T-cell (primary cell): Measurements from ENCODE around the gene AGO3. TPM values are rescaled to one million over a fixed set of nuclear protein-coding genes. Genes with fewer than 3 reads are reported as not detected.
"Not testable (repeated sequence)": the region's sequence is repeated elsewhere in the genome, so short reads cannot be mapped to it uniquely, and the experiment has no call there.

ENCODE experiments used
- ATAC-seq, 4 experiments: fragments of 200-7000 bp in 3 of 4; fragments of 150-1000 bp in 1 of 4; cut with Tn5 transposase; replicated peaks in 1 of 4; 1 replicate in 3 of 4; 2 replicates in 1 of 4; pipeline ENCODE4 v1.10.0; 2021; ENCODE audit warnings: moderate library complexity in 3 of 4, mild to moderate bottlenecking in 2 of 4, moderate number of reproducible peaks in 1 of 4
- CTCF ChIA-PET, 2 donors: fragments of 300-600 bp; sonication (Branson Sonifier 250); formaldehyde crosslinking; loops; one replicate each; lab custom pipeline; 2022; ENCODE audit warnings: antibody characterized with exemption in 2 of 2; lab: Charles Lee
- POLR2A ChIA-PET, 2 donors: fragments of 300-600 bp; sonication (Branson Sonifier 250); formaldehyde crosslinking; loops; one replicate each; lab custom pipeline; 2022; ENCODE audit warnings: antibody characterized with exemption in 2 of 2; lab: Charles Lee
- DNase-seq, 35 experiments: peaks; one replicate each; pipeline versions ENCODE4 v3.0.0 to v3.0.0-alpha.2; 2013 to 2023
- H3K27ac ChIP-seq: one replicate; pipeline ENCODE4 v1.5.1; 2013; ENCODE audit warnings: low read length
- H3K27me3 ChIP-seq, 2 experiments: replicated peaks in 1 of 2; 1 replicate in 1 of 2; 2 replicates in 1 of 2; pipeline versions ENCODE4 v1.6.1 to v1.7.0; 2013; ENCODE audit warnings: low read length in 1 of 2, mixed read lengths in 1 of 2; ENCODE audit not compliant: control insufficient read depth in 2 of 2, insufficient read depth in 2 of 2; ENCODE audit errors: extremely low read depth in 1 of 2
- H3K36me3 ChIP-seq, 2 donors: 1 replicate in 1 of 2; 2 replicates in 1 of 2; pipeline versions ENCODE4 v1.6.1 to v1.7.0; 2013; ENCODE audit warnings: low read length in 1 of 2; ENCODE audit not compliant: control insufficient read depth in 2 of 2, insufficient read depth in 1 of 2; ENCODE audit errors: extremely low read depth in 1 of 2
- H3K4me1 ChIP-seq, 2 experiments: 1 replicate in 1 of 2; 2 replicates in 1 of 2; pipeline versions ENCODE4 v1.6.1 to v1.7.0; 2013; ENCODE audit warnings: low read length in 2 of 2, mixed read lengths in 1 of 2; ENCODE audit not compliant: insufficient read depth in 2 of 2, control insufficient read depth in 1 of 2; ENCODE audit errors: extremely low read depth in 1 of 2
- H3K4me3 ChIP-seq, 2 donors: 1 replicate in 1 of 2; 2 replicates in 1 of 2; pipeline versions ENCODE4 v1.5.1 to v1.7.0; 2013; ENCODE audit warnings: mild to moderate bottlenecking in 2 of 2, low read length in 1 of 2, moderate library complexity in 1 of 2; ENCODE audit not compliant: control insufficient read depth in 1 of 2; ENCODE audit errors: extremely low read depth in 1 of 2
- H3K9me3 ChIP-seq: 2 replicates; pipeline ENCODE4 v1.7.0; 2013
- H3K27ac Mint-ChIP-seq, 2 donors: one replicate each; pipeline ENCODE4 v1.8.0; 2020 to 2021; ENCODE audit warnings: mild to moderate bottlenecking in 2 of 2, mixed read lengths in 2 of 2
- H3K27me3 Mint-ChIP-seq, 2 donors: one replicate each; pipeline ENCODE4 v1.8.0; 2021 to 2022; ENCODE audit warnings: mixed read lengths in 2 of 2
- H3K36me3 Mint-ChIP-seq: one replicate; pipeline ENCODE4 v1.8.0; 2021; ENCODE audit warnings: mixed read lengths
- H3K4me1 Mint-ChIP-seq, 3 donors: one replicate each; pipeline ENCODE4 v1.8.0; 2020 to 2022; ENCODE audit warnings: mixed read lengths in 3 of 3, mild to moderate bottlenecking in 1 of 3
- H3K4me3 Mint-ChIP-seq, 3 donors: one replicate each; pipeline ENCODE4 v1.8.0; 2020 to 2022; ENCODE audit warnings: mild to moderate bottlenecking in 3 of 3, mixed read lengths in 3 of 3, moderate library complexity in 3 of 3
- H3K9me3 Mint-ChIP-seq, 3 donors: one replicate each; pipeline ENCODE4 v1.8.0; 2020 to 2022; ENCODE audit warnings: mixed read lengths in 3 of 3
- WGBS: methylation state at CpG from one replicate; pipeline ENCODE4 v1.1.5; 2013; ENCODE audit warnings: missing lambda C conversion rate; ENCODE audit not compliant: insufficient coverage; 5-methylcytosine and 5-hydroxymethylcytosine counted together
- total RNA-seq, 35 experiments: library from RNA in 6 of 35; stranded (reverse) in 6 of 35; fragments of 120-200 nt in 1 of 35; gene quantifications; one replicate each; pipeline versions ENCODE4 v1.2.1 to v1.2.4 and lab custom pipeline; 2013 to 2026

Gene AGO3
- total RNA-seq, 5 donors from 2014 or later (not counting 1 experiment from before 2014, with no cell fraction given), result 33.4 to 44.0 (median 37.5) TPM

GRCh38 chr1:36023098-36023769 lies 92.3 kb downstream of the AGO3 start:
- Histone ChIP-seq H3K27ac (peak overlapping the region; percentile 31), H3K9me3 (no peaks in the 10 kb centered on the region), H3K27me3 (no peaks in the 10 kb centered on the region), H3K4me3 (no peak overlapping the region), H3K36me3 (peaks cover 0 to 31% of the 10 kb centered on the region in 2 donors), H3K4me1 (no peaks in the 10 kb centered on the region)
- WGBS, result no CpG with 5 or more reads among the region's 5 CpGs
- no peaks in the 10 kb centered on the region for H3K27me3 Mint-ChIP-seq
- ChIA-PET CTCF (no interaction called here), POLR2A (no interaction called here)
- ATAC-seq (no peak), DNase-seq (peak in 1 of 35 experiments; percentile 7)
- H3K36me3 Mint-ChIP-seq, result peaks cover 46% of the 10 kb centered on the region
- H3K27ac Mint-ChIP-seq, result peak overlapping the region in 1 of 2 donors; percentile 19
- no peaks in the 10 kb centered on the region for H3K9me3 Mint-ChIP-seq
- no peak overlapping the region for H3K4me3 Mint-ChIP-seq
- peaks cover 0 to 2% (median 0%) of the 10 kb centered on the region in 3 donors for H3K4me1 Mint-ChIP-seq

- H3K9me3 ChIP-seq, H3K4me1 Mint-ChIP-seq, H3K27me3 Mint-ChIP-seq, H3K27ac Mint-ChIP-seq, CTCF ChIA-PET, H3K9me3 Mint-ChIP-seq, H3K4me3 Mint-ChIP-seq, POLR2A ChIA-PET, H3K27me3 ChIP-seq, H3K4me1 ChIP-seq, H3K4me3 ChIP-seq, ATAC-seq, H3K27ac ChIP-seq, DNase-seq: not testable (repeated sequence)
- no CpG with 5 or more reads among the region's 3 CpGs for WGBS
- peaks cover 0 to 26% of the 10 kb centered on the region in 2 donors for H3K36me3 ChIP-seq
- peaks cover 48% of the 10 kb centered on the region for H3K36me3 Mint-ChIP-seq
These were observed 93.1 kb downstream of the AGO3 start for GRCh38 chr1:36024024-36024423.

- POLR2A ChIA-PET, result no interaction called here
- no peak for DNase-seq
- CTCF ChIA-PET, result no interaction called here
These were observed 93.9 kb downstream of the AGO3 start for GRCh38 chr1:36024847-36025246.

GRCh38 chr1:36027766-36028165 lies 96.9 kb downstream of the AGO3 start:
- Histone ChIP-seq H3K27me3 (no peaks in the 10 kb centered on the region), H3K4me3 (no peak overlapping the region), H3K4me1 (no peaks in the 10 kb centered on the region), H3K27ac (no peak overlapping the region), H3K36me3 (peaks cover 0 to 38% of the 10 kb centered on the region in 2 donors), H3K9me3 (no peaks in the 10 kb centered on the region)
- DNase-seq (no peak), ATAC-seq (no peak)
- peaks cover 0 to 2% (median 0%) of the 10 kb centered on the region in 3 donors for H3K4me1 Mint-ChIP-seq
- H3K9me3 Mint-ChIP-seq, result peaks cover 0 to 2% (median 0%) of the 10 kb centered on the region in 3 donors
- no CpG with 5 or more reads among the region's 3 CpGs for WGBS
- CTCF ChIA-PET, result no interaction called here
- POLR2A ChIA-PET, result no interaction called here
- peaks cover 53% of the 10 kb centered on the region for H3K36me3 Mint-ChIP-seq
- no peak overlapping the region for H3K4me3 Mint-ChIP-seq
- no peak overlapping the region for H3K27ac Mint-ChIP-seq
- no peaks in the 10 kb centered on the region for H3K27me3 Mint-ChIP-seq

More at GRCh38 chr1:36024847-36025246, 93.9 kb downstream of the AGO3 start:
- Mint-ChIP-seq H3K27ac (no peak overlapping the region), H3K9me3 (peaks cover 0 to 2% (median 0%) of the 10 kb centered on the region in 3 donors), H3K36me3 (peaks cover 40% of the 10 kb centered on the region), H3K27me3 (no peaks in the 10 kb centered on the region), H3K4me1 (peaks cover 0 to 2% (median 0%) of the 10 kb centered on the region in 3 donors), H3K4me3 (no peak overlapping the region)
- Histone ChIP-seq H3K9me3 (no peaks in the 10 kb centered on the region), H3K4me3 (no peak overlapping the region), H3K36me3 (peaks cover 0 to 23% of the 10 kb centered on the region in 2 donors), H3K27ac (no peak overlapping the region), H3K27me3 (no peaks in the 10 kb centered on the region), H3K4me1 (no peaks in the 10 kb centered on the region)
- no peak for ATAC-seq
- no CpG with 5 or more reads among the region's 1 CpG for WGBS

- peaks cover 0 to 2% (median 0%) of the 10 kb centered on the region in 3 donors for H3K9me3 Mint-ChIP-seq
- peaks cover 0 to 42% of the 10 kb centered on the region in 2 donors for H3K36me3 ChIP-seq
- H3K4me3 Mint-ChIP-seq, result no peak overlapping the region
- H3K4me3 ChIP-seq, result no peak overlapping the region
- no peaks in the 10 kb centered on the region for H3K27me3 Mint-ChIP-seq
- H3K27ac ChIP-seq, result no peak overlapping the region
- DNase-seq, result no peak
- no peaks in the 10 kb centered on the region for H3K27me3 ChIP-seq
- ATAC-seq, result no peak
- ChIA-PET CTCF (no interaction called here), POLR2A (no interaction called here)
- peaks cover 52% of the 10 kb centered on the region for H3K36me3 Mint-ChIP-seq
- H3K4me1 ChIP-seq, result no peaks in the 10 kb centered on the region
- H3K27ac Mint-ChIP-seq, result no peak overlapping the region
- 100% methylated on average over 1 of the region's 2 CpGs for WGBS
- no peaks in the 10 kb centered on the region for H3K9me3 ChIP-seq
- H3K4me1 Mint-ChIP-seq, result no peaks in the 10 kb centered on the region
These were observed 100.5 kb downstream of the AGO3 start for GRCh38 chr1:36031441-36031840.

- ATAC-seq, result no peak
- POLR2A ChIA-PET, result no interaction called here
These were observed 103.8 kb downstream of the AGO3 start for GRCh38 chr1:36034692-36035091.

More at GRCh38 chr1:36034692-36035091, 103.8 kb downstream of the AGO3 start:
- Histone ChIP-seq H3K9me3 (no peaks in the 10 kb centered on the region), H3K4me1 (no peaks in the 10 kb centered on the region), H3K27me3 (no peaks in the 10 kb centered on the region), H3K4me3 (no peak overlapping the region), H3K27ac (no peak overlapping the region), H3K36me3 (peaks cover 0 to 37% of the 10 kb centered on the region in 2 donors)
- no peak for DNase-seq
- Mint-ChIP-seq H3K9me3 (no peaks in the 10 kb centered on the region), H3K36me3 (peaks cover 46% of the 10 kb centered on the region), H3K4me1 (no peaks in the 10 kb centered on the region), H3K4me3 (no peak overlapping the region), H3K27ac (no peak overlapping the region), H3K27me3 (no peaks in the 10 kb centered on the region)
- CTCF ChIA-PET, result interaction anchor here in 1 of 2 donors (0.5 to 0.9 kb wide), 2 partner anchors 33 to 367 kb away, joined by 3 read pairs; no protein-coding TSS in a partner anchor
